HG02970 (cell line): ENCODE data around the gene CD247.

Experiments used
- ATAC-seq: cut with Tn5 transposase; IDR thresholded peaks from one replicate; pipeline ENCODE4 v1.9.1; 2021; ENCODE audit warnings: mild to moderate bottlenecking, moderate library complexity, moderate number of reproducible peaks; ENCODE audit not compliant: unreplicated experiment, low FRiP score

CD247 gene

GRCh38 chr1:167515461-167515860 is 2.9 kb downstream of the CD247 start:
- no peak for ATAC-seq

GRCh38 chr1:167514288-167514687 is 4.0 kb downstream of the CD247 start:
- no peak for ATAC-seq

- no peak for ATAC-seq
Observed at GRCh38 chr1:167512046-167512654, 6.2 kb downstream of the CD247 start.

- ATAC-seq = no peak
Observed at GRCh38 chr1:167511374-167511986, 6.8 kb downstream of the CD247 start.

- no peak for ATAC-seq
Observed at GRCh38 chr1:167510881-167511280, 7.4 kb downstream of the CD247 start.

- no peak for ATAC-seq
Observed at GRCh38 chr1:167510244-167510643, 8.1 kb downstream of the CD247 start.

- no peak for ATAC-seq
Observed at GRCh38 chr1:167509587-167509986, 8.7 kb downstream of the CD247 start.

GRCh38 chr1:167507719-167508118 is 10.6 kb downstream of the CD247 start:
- no peak for ATAC-seq

- no peak for ATAC-seq
Observed at GRCh38 chr1:167504467-167504827, 13.9 kb downstream of the CD247 start.

GRCh38 chr1:167503626-167504466 is 14.5 kb downstream of the CD247 start:
- ATAC-seq = no peak

GRCh38 chr1:167502719-167503462 is 15.4 kb downstream of the CD247 start:
- no peak for ATAC-seq

GRCh38 chr1:167502192-167502551 is 16.2 kb downstream of the CD247 start:
- no peak for ATAC-seq

- ATAC-seq = no peak
Observed at GRCh38 chr1:167501515-167502191, 16.7 kb downstream of the CD247 start.

GRCh38 chr1:167500283-167500860 is 18.0 kb downstream of the CD247 start:
- no peak for ATAC-seq

GRCh38 chr1:167499664-167500101 is 18.6 kb downstream of the CD247 start:
- peak; percentile 60 for ATAC-seq

GRCh38 chr1:167499106-167499505 is 19.2 kb downstream of the CD247 start:
- no peak for ATAC-seq

- ATAC-seq = no peak
Observed at GRCh38 chr1:167496797-167497619, 21.3 kb downstream of the CD247 start.

- no peak for ATAC-seq
Observed at GRCh38 chr1:167493372-167493771, 25.0 kb downstream of the CD247 start.

- no peak for ATAC-seq
Observed at GRCh38 chr1:167492481-167492910, 25.8 kb downstream of the CD247 start.
